ENCODE data around the gene PRKG1.
"Not testable (repeated sequence)": the region's sequence is repeated elsewhere in the genome, so short reads cannot be mapped to it uniquely, and the experiment has no call there.

The PRKG1 gene

DNA sequence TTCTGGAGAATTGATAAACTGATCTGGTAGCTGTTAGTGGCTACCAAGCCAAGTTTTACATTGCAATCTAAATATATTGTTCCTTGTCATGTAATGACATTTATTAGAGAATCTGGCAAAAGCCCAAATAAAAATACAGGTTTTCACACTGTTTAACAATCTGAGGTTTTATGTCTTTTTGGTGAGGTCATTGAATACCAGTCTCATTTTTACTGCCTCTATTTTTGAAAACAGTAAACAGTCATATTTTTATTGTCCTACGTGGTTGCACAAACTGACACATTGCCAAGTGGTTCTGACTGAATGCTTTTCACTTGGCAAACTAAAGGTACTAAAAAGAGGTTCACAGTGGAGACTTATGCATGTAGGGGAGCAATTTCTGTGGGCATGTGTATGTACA, 157.5 kb downstream of the PRKG1 start:
- DNase-seq = no peak

DNA sequence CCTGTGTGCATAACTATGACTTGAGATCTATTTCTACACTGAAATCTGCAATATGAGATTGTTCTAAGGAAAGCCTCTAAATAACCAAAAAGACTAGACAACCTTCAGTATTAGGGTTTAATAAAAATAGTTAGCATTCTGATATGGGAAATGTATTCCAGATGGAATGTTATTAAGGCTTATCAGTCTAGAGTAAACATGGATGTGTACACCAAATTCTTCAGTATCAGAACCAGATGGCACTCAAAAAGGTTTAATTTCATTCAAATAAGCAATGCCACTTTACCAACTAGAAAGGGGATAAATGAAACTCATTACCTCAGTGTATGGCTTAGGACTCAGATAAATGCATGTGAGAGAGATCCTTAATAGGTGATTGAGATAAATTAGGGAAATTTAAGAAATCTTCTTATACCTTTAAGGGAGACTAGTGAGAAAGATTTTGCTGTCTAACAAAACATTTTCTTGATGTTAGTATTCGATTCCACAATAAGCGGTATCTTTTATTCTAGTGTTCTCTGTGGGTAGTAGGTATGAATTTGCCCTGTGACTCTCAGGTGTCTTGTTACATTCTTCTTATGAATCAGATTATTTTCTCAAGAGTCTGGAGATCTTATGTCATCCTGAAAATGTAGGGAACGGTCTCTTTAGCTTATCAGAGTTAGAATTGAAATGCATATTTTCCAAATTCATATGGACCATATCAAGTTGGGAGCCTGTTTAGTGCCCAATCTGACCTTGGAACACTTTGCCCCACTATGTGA, 159.2 kb downstream of the PRKG1 start:
- no peak for DNase-seq

DNA sequence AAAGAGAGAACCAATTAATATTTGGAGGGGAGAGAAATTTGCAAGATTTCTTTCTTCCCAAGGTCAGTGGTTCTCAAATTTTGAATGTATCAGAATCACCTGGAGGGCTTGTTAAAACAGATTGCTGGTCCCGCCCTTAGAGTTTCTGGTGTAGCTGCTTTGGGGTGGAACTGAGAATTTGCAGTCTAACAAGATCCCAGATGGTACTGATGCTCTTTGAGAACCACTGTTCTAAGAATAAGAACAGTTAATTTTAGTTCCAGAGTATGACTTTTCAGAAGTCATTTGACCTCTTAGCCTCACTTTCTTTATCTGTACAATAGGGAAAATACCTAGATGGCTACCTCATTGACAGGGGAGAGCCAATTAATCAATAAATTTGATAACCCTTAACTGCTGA, 161.6 kb downstream of the PRKG1 start:
- DNase-seq = no peak

- no peak for DNase-seq
Observed at GRCh38 chr10:51239006-51239405, 164.7 kb downstream of the PRKG1 start.

DNA sequence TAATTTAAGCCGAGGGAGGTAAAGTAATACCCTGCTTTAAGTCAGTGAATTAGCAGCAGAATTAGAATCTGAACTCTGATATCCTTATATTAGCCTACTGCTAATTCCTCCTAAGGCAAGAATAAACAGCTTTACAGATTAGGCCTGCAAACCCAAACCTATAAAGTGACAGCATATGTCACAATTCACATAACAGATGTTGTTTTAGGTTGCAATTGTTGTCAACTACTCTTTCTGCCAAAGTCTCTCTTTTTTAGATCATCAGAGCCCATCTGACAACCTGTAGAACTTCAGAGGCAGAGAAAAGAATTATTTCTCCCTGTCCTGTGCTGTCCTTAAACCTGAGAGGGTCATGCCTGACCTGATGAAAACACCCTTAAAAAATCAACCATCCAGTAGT, 167.2 kb downstream of the PRKG1 start:
- no peak for DNase-seq

DNA sequence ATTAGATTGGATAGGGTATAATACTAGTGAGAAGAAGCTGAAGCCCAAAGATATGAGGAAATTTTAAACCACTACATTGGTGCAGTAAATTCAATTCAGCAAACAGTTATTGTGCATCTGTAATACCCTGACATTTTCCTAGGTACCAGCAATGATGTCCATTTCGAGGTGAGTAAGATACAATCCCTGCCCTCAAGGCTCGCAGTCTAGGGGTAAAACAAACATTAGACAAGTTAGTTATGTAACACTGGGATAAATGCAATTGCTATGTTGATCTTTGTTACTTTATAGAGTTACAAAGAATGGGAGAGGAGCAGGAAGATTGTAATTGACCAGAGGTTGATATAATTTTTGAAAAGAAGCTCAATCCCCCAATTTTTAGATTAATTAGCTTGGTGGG, 168.1 kb downstream of the PRKG1 start:
- DNase-seq = no peak

DNA sequence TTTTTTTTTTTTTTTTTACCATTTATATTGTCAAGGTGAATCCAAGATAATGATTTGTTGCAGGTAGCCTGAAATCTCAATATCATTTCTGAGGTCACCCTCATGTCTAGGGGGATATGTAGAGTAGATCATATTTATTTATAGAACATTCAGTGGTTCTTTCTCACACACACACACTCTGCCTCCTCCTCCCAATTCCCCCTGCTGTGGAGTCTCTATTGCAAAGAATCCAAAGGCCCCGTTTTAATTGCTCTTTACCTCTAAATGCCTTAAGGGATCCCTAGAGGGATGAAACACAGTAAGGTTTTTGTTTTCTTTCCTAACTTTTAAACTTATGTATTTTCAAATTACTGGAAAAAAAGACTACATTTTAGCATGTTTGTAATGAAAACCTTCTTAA, 170.0 kb downstream of the PRKG1 start:
- DNase-seq = no peak

DNA sequence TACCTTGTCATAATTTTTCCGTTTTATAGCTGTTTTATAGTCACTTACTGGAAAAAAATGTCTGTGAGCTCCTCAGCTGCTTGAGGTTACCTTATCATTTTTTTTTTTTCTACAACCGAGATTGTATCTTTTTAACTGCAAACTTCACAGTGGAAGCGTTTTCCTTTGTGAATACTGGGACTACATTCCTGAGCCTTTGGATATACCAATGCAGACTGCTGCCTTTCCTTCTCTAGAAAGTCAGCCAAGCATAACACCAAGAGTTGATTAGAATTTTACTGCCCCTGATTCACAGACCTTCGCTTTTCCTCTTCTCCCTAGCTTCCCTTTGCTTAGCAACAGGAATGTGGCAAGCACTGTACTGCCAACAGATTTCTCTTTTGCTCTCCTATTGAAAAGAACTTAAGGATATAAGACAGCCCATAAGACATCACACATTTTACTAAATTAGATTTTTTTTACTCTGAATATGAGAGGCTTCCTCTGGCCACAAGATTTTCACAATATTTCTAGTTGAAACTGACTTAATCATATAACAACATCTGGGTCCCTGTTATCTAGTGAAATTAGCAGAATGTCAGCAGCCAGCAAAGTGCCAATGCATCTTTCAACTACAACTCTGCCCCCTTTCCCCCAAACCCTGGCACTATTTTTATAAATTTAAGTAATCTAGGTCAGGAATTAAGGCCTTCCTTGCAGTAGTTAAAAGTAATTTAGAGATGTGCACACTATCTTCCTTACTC, 170.6 kb downstream of the PRKG1 start:
- no peak for DNase-seq

GRCh38 chr10:51246156-51246555, 171.9 kb downstream of the PRKG1 start:
- no peak for DNase-seq

DNA sequence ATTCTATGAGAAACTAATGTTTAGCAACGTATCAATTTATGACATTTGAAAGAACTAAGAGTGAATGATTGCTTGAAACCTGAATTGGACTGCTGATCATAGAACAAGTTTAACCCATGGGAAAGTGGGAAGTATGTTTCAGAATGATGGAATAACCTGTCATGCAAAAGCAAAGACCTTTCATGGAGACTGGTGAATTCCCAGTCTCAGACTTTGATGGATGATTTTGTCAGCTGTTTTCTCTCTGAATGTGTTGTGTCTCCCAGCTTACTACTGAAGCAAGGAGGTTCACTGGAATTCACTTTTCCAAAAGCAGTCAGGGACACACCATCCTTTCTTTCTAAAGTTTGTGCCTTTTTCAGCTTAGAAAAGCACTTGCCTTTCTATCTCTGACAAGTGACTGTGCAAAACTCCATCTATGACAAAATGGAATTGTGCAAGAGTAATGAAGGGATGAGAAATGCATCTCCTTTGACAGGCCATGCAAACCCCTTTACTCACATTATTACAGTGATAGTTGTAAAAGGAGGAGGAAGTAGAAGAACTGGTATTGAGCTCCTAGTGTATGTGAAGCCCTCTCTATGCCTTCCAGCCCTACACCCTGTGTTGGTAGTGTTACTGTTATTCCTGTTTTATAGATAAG, 176.1 kb downstream of the PRKG1 start:
- no peak for DNase-seq

- no peak for DNase-seq
Observed at GRCh38 chr10:51251110-51251509, 176.8 kb downstream of the PRKG1 start.

- DNase-seq = no peak
Observed at GRCh38 chr10:51255381-51255780, 181.1 kb downstream of the PRKG1 start.

DNA sequence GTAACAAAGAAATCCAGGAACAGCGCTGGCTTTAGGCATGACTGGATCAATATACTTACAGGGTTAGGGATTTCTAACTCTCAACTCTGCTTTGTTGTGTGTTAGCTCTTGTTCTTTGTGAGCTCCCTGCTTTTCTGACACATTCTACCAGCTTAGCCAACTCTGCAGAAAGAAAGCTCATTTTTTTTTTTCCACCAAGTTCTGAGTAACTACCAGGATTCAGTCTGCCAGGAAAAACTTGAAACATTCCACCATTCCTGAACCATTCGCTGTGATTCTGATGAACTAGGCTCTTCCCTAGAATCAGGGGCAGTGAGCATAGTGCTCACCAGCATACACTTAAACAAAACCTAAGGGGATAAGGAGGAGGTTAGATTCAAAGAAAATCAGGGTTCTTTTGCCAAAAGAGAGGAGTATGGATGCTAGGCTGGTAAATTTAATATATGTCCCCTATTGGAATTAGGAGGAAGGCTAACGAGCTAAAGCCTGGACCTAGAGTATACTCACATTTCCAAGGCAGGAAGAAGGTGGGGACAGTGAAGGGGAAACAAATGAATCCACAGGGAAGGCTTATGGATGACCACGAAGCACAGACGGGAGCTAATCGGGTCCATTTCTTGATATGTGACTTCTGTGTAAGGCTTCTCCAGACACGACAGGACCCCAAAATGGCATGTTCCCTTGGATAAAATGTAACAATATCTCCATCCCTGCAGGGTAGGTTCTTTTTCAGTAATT, 183.4 kb downstream of the PRKG1 start:
- DNase-seq = no peak

GRCh38 chr10:51260376-51260775, 186.1 kb downstream of the PRKG1 start:
- no peak for DNase-seq

GRCh38 chr10:51266496-51266895, 192.2 kb downstream of the PRKG1 start:
- no peak for DNase-seq

- DNase-seq = not testable (repeated sequence)
Observed at GRCh38 chr10:51267980-51268570, 193.8 kb downstream of the PRKG1 start.

DNA sequence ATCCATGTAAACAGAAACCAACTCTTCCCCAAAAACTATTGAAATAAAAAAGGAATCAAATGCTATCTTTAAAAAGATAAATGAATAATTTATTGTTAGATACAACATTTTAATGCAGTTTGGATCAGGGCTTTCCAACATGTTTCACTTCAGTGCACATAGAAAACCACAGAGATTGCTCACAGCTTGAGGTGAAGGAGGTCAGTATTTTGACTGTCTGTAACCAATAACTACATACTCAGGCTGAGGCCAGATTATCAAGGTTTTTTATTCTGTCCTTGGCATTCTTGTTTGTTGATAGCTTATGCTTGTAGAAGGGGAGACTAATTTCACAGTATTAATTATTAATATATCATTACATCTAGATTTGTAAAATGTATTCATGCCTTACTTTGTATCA, 195.5 kb downstream of the PRKG1 start:
- no peak for DNase-seq

- no peak for DNase-seq
Observed at GRCh38 chr10:51270936-51271530, 196.7 kb downstream of the PRKG1 start.

DNA sequence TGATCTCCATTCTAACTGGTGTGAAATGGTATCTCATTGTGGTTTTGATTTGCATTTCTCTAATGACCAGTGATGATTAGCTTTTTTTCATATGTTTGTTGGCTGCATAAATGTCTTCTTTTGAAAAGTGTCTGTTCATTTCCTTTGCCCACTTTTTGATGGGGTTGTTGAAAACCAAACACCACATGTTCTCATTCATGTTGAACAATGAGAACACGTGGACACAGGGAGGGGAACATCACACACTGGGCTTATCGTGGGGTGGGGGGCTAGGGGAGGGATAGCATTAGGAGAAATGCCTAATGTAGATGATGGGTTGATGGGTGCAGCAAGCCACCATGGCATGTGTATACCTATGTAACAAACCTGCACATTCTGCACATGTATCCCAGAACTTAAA, 197.8 kb downstream of the PRKG1 start:
- DNase-seq = not testable (repeated sequence)

- DNase-seq = no peak
Observed at GRCh38 chr10:51272555-51272954, 198.3 kb downstream of the PRKG1 start.

GRCh38 chr10:51273574-51273973, 199.3 kb downstream of the PRKG1 start:
- DNase-seq = no peak

- DNase-seq = not testable (repeated sequence)
Observed at GRCh38 chr10:51276097-51276496, 201.8 kb downstream of the PRKG1 start.

Measured in NCI-H2081 treated with DMSO at 0.1 percent for 48 hours (cell line).